NCI-H82 treated with DMSO at 0.1 percent for 48 hours (cell line): ENCODE results near the gene MEPCE.

Source experiments
- DNase-seq: peaks from one replicate; lab custom pipeline; 2025; ENCODE audit not compliant: unreplicated experiment; lab: John Stamatoyannopoulos, UW

MEPCE gene

DNA sequence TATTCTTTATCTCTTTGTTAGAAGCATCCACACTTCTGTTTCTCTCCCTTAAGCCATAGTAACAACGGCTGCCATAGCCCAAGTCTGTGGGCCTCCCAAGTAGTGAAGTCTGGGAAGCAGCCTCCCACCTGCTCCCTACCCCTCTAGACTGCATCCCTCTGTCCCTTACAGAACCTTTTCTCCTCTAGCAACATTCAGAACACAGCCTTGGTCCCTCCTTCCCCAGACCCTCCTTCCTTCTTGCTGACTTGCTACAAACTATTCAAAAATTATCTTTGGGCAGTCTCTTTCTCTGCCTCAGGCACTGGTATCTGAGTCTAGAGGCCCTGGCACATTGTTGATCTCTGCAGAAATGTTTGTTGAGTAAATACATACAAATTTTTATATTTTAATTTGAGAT, 51.8 kb downstream of the MEPCE start:
- DNase-seq = no peak

DNA sequence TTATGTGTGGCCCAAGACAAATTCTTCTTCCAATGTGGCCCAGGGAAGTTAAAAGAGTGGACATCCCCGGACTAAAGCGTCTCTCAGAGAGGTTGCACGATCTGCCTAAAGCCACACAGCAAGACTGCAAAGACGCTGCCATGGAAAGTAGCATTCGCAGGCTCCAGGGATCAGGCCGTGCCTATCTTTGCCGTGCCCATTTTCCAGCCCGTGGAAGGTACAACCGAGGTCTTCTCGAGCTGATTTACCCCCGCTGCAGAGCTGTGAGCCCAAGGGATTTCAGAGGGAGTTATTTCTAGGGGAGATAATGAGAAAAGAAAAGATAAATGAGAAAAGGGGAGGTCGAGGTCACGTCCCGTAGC, 53.1 kb downstream of the MEPCE start:
- no peak for DNase-seq

DNA sequence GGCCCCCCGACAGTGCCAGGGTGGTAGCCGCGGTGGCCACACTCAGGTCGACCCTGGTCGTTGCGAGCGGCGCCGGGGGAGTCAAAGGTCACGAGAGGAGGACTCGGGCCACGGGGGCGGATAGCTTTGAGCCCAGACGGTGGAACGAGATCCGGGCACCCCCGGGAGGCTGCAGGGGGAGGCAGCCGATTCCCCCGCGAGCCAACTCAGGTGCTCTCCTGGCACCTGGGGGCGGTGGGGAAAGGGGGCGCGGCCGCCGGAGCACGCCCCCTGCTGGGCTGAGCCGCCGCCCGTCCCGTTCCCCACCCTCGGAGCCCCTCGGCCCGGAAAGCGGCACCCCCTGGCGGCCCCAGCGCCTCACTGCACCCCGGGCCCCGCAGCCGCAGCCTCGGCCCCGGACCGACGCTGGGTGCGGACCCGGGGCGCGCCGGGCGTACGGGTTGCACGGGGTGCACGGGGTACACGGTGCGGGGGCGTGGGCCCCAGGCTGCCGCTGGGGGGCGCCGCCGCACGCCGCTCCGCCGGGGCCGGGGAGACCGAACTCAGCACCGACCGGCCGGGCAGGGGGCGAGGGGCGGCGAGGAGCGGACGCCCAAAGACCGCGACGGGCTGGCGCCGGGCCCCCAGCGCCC, 53.6 kb downstream of the MEPCE start:
- no peak for DNase-seq
